Karpas-422 (cell line): ENCODE data around the gene PPP1R10. TPM values are rescaled to one million over a fixed set of nuclear protein-coding genes. Genes with fewer than 3 reads are reported as not detected.
A peak's percentile ranks its signal among the peaks of the same experiment; 100 is the strongest.

Experiments
- DNase-seq: peaks from one replicate; pipeline ENCODE4 v3.0.0-alpha.2; 2015
- H2AFZ ChIP-seq: fragments of 200-600 bp; sonication (generic); 2 replicates; pipeline ENCODE4 v1.6.1; 2014; ENCODE audit warnings: antibody characterized with exemption, low read length, mixed read lengths
- H3K27ac ChIP-seq: fragments of 200-600 bp; sonication (generic); 2 replicates; pipeline ENCODE4 v1.5.1; 2014; ENCODE audit warnings: mild to moderate bottlenecking, low read length, moderate library complexity
- H3K27me3 ChIP-seq: fragments of 200-600 bp; sonication (generic); 2 replicates; pipeline ENCODE4 v1.6.1; 2014; ENCODE audit warnings: low read length, mixed read lengths
- H3K36me3 ChIP-seq: fragments of 200-600 bp; sonication (generic); 2 replicates; pipeline ENCODE4 v1.6.1; 2014; ENCODE audit warnings: low read length, mixed read lengths; ENCODE audit not compliant: insufficient read depth
- H3K4me1 ChIP-seq: fragments of 200-600 bp; sonication (generic); 2 replicates; pipeline ENCODE4 v1.6.1; 2014; ENCODE audit warnings: mild to moderate bottlenecking, low read length, mixed read lengths
- H3K4me2 ChIP-seq: fragments of 200-600 bp; sonication (generic); 2 replicates; pipeline ENCODE4 v1.6.1; 2014; ENCODE audit warnings: low read length, low read depth, mild to moderate bottlenecking; ENCODE audit not compliant: poor library complexity, severe bottlenecking
- H3K4me3 ChIP-seq: fragments of 200-600 bp; sonication (generic); 2 replicates; pipeline ENCODE4 v1.5.1; 2014; ENCODE audit warnings: mild to moderate bottlenecking, antibody characterized with exemption, low read length, mixed read lengths
- H3K79me2 ChIP-seq: fragments of 200-600 bp; sonication (generic); 2 replicates; pipeline ENCODE4 v1.6.1; 2014; ENCODE audit warnings: mild to moderate bottlenecking, low read length, mixed read lengths
- H3K9ac ChIP-seq: fragments of 200-600 bp; sonication (generic); 2 replicates; pipeline ENCODE4 v1.6.0; 2014; ENCODE audit warnings: low read length
- H3K9me2 ChIP-seq: fragments of 200-600 bp; sonication (generic), shearing (Covaris generic); replicated peaks from 2 replicates; pipeline ENCODE4 v1.6.0; 2014; ENCODE audit warnings: mild to moderate bottlenecking, low read length, moderate library complexity; ENCODE audit not compliant: insufficient read depth
- H3K9me3 ChIP-seq: fragments of 300-700, 200-600 bp; sonication (generic); 2 replicates; pipeline ENCODE4 v1.6.1; 2014; ENCODE audit warnings: low read length, mixed read lengths
- H4K20me1 ChIP-seq: fragments of 200-600 bp; sonication (generic); 2 replicates; pipeline ENCODE4 v1.6.1; 2014; ENCODE audit warnings: mild to moderate bottlenecking, antibody characterized with exemption, low read length, low read depth; ENCODE audit not compliant: insufficient read depth
- total RNA-seq: library from RNA; depleted of rRNA; stranded (reverse); fragments of >200 nt; shearing (Covaris generic); gene quantifications from 2 replicates; pipeline ENCODE4 v1.2.3, GENCODE V29; 2014; ENCODE audit warnings: low replicate concordance

The PPP1R10 gene
- total RNA-seq, 1 experiment from 2014 or later = 170 TPM

- Histone ChIP-seq H3K4me2 (peak overlapping the region; percentile 100), H4K20me1 (peaks cover 4% of the 10 kb centered on the region; the same call in 1 of the 2 replicates), H3K79me2 (peaks cover 36% of the 10 kb centered on the region)
Measured at GRCh38 chr6:30612687-30613248, 4.3 kb downstream of the PPP1R10 start.

GRCh38 chr6:30612213-30612612 is 4.8 kb downstream of the PPP1R10 start:
- DNase-seq = peak; percentile 69
- peaks cover 8% of the 10 kb centered on the region for H4K20me1 ChIP-seq
- no peak overlapping the region for H2AFZ ChIP-seq
- H3K4me1 ChIP-seq = peaks cover 47% of the 10 kb centered on the region
- H3K9me2 ChIP-seq = no peaks in the 10 kb centered on the region
- H3K4me3 ChIP-seq = no peak overlapping the region
- peak overlapping the region; percentile 100 for H3K4me2 ChIP-seq
- H3K27ac ChIP-seq = peak overlapping the region; percentile 94
- H3K27me3 ChIP-seq = no peaks in the 10 kb centered on the region
- no peaks in the 10 kb centered on the region for H3K9me3 ChIP-seq
- peaks cover 36% of the 10 kb centered on the region for H3K79me2 ChIP-seq
- no peak overlapping the region for H3K9ac ChIP-seq
- H3K36me3 ChIP-seq = peaks cover 51% of the 10 kb centered on the region

More at GRCh38 chr6:30612687-30613248, 4.3 kb downstream of the PPP1R10 start:
- Histone ChIP-seq H3K9me2 (no peaks in the 10 kb centered on the region), H3K4me1 (peaks cover 47% of the 10 kb centered on the region), H3K9me3 (no peaks in the 10 kb centered on the region), H2AFZ (no peak overlapping the region), H3K27ac (peak overlapping the region; percentile 94), H3K4me3 (no peak overlapping the region), H3K36me3 (peaks cover 46% of the 10 kb centered on the region), H3K27me3 (no peaks in the 10 kb centered on the region), H3K9ac (0 out of 2 replicates have a peak overlapping the region, but pooled peaks have one; percentile 23)
- DNase-seq = peak; percentile 61

GRCh38 chr6:30611856-30612194 is 5.2 kb downstream of the PPP1R10 start:
- peak overlapping the region; percentile 94 for H3K27ac ChIP-seq
- no peaks in the 10 kb centered on the region for H3K9me2 ChIP-seq
- H3K4me2 ChIP-seq = no peak overlapping the region
- H3K4me3 ChIP-seq = no peak overlapping the region
- no peaks in the 10 kb centered on the region for H3K9me3 ChIP-seq
- H3K36me3 ChIP-seq = peaks cover 53% of the 10 kb centered on the region
- peaks cover 47% of the 10 kb centered on the region for H3K4me1 ChIP-seq
- peaks cover 10% of the 10 kb centered on the region for H4K20me1 ChIP-seq
- DNase-seq = no peak
- H2AFZ ChIP-seq = no peak overlapping the region
- H3K27me3 ChIP-seq = no peaks in the 10 kb centered on the region
- H3K9ac ChIP-seq = no peak overlapping the region
- H3K79me2 ChIP-seq = peaks cover 33% of the 10 kb centered on the region

- H3K9me3 ChIP-seq = no peaks in the 10 kb centered on the region
- H3K4me1 ChIP-seq = peaks cover 45% of the 10 kb centered on the region
- H3K27ac ChIP-seq = peak overlapping the region; percentile 94; the same call in 1 of the 2 replicates
- peaks cover 28% of the 10 kb centered on the region for H3K79me2 ChIP-seq
- H3K36me3 ChIP-seq = peaks cover 53% of the 10 kb centered on the region
- H3K9ac ChIP-seq = no peak overlapping the region
- H3K9me2 ChIP-seq = no peaks in the 10 kb centered on the region
- no peak for DNase-seq
- no peak overlapping the region for H3K4me2 ChIP-seq
- no peaks in the 10 kb centered on the region for H3K27me3 ChIP-seq
- H3K4me3 ChIP-seq = no peak overlapping the region
- H4K20me1 ChIP-seq = peaks cover 16% of the 10 kb centered on the region
- H2AFZ ChIP-seq = no peak overlapping the region
Measured at GRCh38 chr6:30611150-30611855, 5.7 kb downstream of the PPP1R10 start.

DNA sequence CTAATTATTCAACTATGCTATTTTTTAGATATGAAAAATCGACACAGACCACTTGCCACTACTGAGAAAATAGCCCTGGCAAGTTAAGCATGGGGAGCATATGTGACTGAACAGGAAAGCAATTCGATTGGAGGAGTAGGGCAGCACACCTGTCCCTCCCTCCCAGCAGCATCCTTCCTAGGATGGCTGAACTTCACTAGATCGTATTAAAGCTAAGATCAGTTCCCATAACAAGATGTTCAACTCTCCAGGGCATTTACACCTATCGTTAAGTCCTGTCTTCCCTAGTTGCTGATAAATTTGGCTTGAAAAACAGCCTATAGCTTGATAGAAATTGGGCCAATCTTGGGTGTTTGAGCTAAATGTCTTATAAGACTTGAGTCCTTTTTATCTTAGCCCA is 7.0 kb downstream of the PPP1R10 start:
- Histone ChIP-seq H3K9me3 (no peaks in the 10 kb centered on the region), H3K36me3 (peaks cover 57% of the 10 kb centered on the region), H2AFZ (no peak overlapping the region), H3K9me2 (no peaks in the 10 kb centered on the region), H3K4me2 (no peak overlapping the region), H3K4me1 (peaks cover 33% of the 10 kb centered on the region), H3K79me2 (peaks cover 21% of the 10 kb centered on the region), H3K9ac (no peak overlapping the region), H4K20me1 (peaks cover 18% of the 10 kb centered on the region), H3K27me3 (no peaks in the 10 kb centered on the region), H3K27ac (no peak overlapping the region), H3K4me3 (no peak overlapping the region)
- no peak for DNase-seq

DNA sequence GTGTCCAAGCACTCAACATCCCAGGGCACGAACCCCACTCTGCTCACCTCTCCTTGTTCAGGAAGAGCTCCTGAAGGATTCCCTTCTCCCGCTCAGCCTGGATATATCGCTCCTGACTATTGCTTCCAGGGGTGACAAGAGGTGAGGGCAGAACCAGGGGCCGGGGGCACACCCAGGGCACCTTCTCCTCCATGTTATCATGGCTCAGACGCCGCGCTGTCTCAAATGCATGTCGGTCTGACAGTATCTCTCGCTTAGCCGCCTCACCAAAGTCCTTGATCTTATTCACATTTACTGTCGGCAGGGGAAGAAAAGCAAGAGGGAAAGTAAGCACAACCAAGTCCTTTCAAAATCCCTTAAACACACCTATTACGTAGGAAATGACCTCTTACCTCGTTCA is 13.1 kb downstream of the PPP1R10 start:
- H3K9me2 ChIP-seq = no peaks in the 10 kb centered on the region
- H3K4me2 ChIP-seq = no peak overlapping the region
- no peaks in the 10 kb centered on the region for H3K4me1 ChIP-seq
- no peaks in the 10 kb centered on the region for H3K9me3 ChIP-seq
- no peaks in the 10 kb centered on the region for H3K27me3 ChIP-seq
- DNase-seq = no peak
- no peak overlapping the region for H3K9ac ChIP-seq
- no peaks in the 10 kb centered on the region for H3K79me2 ChIP-seq
- H3K36me3 ChIP-seq = peaks cover 84% of the 10 kb centered on the region
- peaks cover 62% of the 10 kb centered on the region for H4K20me1 ChIP-seq
- H3K27ac ChIP-seq = no peak overlapping the region
- no peak overlapping the region for H3K4me3 ChIP-seq
- H2AFZ ChIP-seq = no peak overlapping the region

DNA sequence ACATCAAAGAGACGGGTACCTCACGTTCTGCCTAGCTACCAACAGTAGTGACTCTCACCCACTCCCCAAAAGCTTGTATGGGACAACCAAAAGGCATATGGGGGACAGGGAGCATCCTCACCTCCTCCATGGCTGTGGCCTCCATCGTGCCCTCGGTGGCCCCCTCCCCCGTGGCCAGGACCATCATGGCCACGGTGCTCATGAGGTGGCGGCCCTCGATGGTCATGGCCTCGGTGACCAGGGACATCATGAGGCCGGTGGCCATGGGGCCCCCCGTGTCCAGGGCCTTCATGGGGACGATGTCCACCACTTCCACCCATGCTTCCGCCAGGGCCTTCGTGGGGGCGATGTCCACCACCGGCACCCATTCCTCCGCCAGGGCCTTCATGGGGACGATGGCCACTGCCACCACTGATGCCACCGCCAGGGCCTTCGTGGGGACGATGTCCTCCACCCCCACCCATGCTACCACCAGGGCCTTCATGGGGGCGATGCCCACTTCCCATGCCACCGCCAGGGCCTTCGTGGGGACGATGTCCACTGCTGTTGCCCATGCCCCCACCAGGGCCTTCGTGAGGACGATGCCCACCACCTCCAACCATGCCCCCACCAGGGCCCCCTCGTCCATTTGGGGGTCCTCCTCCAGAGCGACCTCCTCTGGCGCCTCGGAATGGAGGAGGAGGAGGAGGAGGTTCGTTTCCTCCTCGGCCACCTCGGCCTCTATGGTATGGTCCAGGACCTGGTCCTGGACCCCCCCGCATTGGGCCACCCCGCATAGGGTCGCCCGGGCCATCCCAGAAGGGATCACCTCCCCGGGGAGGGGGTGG is 15.0 kb downstream of the PPP1R10 start:
- Histone ChIP-seq H2AFZ (no peak overlapping the region), H3K9ac (no peak overlapping the region), H3K9me3 (no peaks in the 10 kb centered on the region), H3K36me3 (peaks cover 70% of the 10 kb centered on the region), H3K4me3 (no peak overlapping the region), H3K79me2 (no peaks in the 10 kb centered on the region), H3K9me2 (no peaks in the 10 kb centered on the region), H3K27me3 (no peaks in the 10 kb centered on the region), H3K4me2 (no peak overlapping the region), H3K27ac (no peak overlapping the region), H3K4me1 (no peaks in the 10 kb centered on the region), H4K20me1 (peaks cover 57% of the 10 kb centered on the region)
- no peak for DNase-seq

DNA sequence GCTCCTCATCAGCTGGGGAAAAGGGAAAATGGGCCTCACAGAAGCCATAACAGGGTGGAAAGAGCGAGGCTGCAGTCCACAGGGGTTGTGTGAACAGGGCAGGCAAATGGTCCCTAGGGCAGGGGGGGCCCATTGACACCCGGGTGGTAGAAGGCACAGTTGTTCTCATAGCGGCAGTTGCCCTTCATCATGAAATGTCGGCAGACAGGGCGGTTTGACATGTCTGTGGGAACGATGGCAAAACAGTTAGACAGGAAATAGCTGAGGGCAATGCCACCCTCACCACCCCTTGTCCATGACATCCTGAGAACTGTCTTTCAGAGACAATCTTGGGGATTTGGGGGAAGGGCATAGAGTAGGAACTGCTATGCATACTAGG is 15.6 kb downstream of the PPP1R10 start:
- Histone ChIP-seq H2AFZ (no peak overlapping the region), H3K4me2 (no peak overlapping the region), H4K20me1 (peaks cover 51% of the 10 kb centered on the region), H3K4me3 (no peak overlapping the region), H3K36me3 (peaks cover 64% of the 10 kb centered on the region), H3K27ac (no peak overlapping the region), H3K9me2 (no peaks in the 10 kb centered on the region), H3K27me3 (no peaks in the 10 kb centered on the region), H3K4me1 (no peaks in the 10 kb centered on the region), H3K9ac (no peak overlapping the region), H3K9me3 (no peaks in the 10 kb centered on the region), H3K79me2 (no peaks in the 10 kb centered on the region)
- no peak for DNase-seq
